HG02610 (cell line): ENCODE data around the gene HTT.

Source experiments
- ATAC-seq: cut with Tn5 transposase; IDR thresholded peaks from one replicate; pipeline ENCODE4 v1.9.1; 2021; ENCODE audit warnings: mild to moderate bottlenecking, moderate library complexity; ENCODE audit not compliant: unreplicated experiment

HTT gene

GRCh38 chr4:3074078-3074845, at the start of gene HTT, which contains the start of gene HTT-AS:
Gene HTT (plus strand): TSS chr4:3074681. CDS start chr4:3074826, 145 bp downstream.
Gene HTT-AS (minus strand): TSS chr4:3074538.
- peak; percentile 76 for ATAC-seq

- no peak for ATAC-seq
Measured at GRCh38 chr4:3025881-3026280, 48.6 kb upstream of the HTT start.

- no peak for ATAC-seq
Measured at GRCh38 chr4:3026540-3026939, 47.9 kb upstream of the HTT start.

GRCh38 chr4:3029464-3029863, 45.0 kb upstream of the HTT start:
- no peak for ATAC-seq

GRCh38 chr4:3030566-3031356, 43.7 kb upstream of the HTT start:
- ATAC-seq = no peak

- no peak for ATAC-seq
Measured at GRCh38 chr4:3031357-3032082, 43.0 kb upstream of the HTT start.

- ATAC-seq = no peak
Measured at GRCh38 chr4:3034231-3034630, 40.2 kb upstream of the HTT start.

GRCh38 chr4:3035249-3035648, 39.2 kb upstream of the HTT start:
- ATAC-seq = no peak

- ATAC-seq = no peak
Measured at GRCh38 chr4:3035674-3036073, 38.8 kb upstream of the HTT start.

- no peak for ATAC-seq
Measured at GRCh38 chr4:3036131-3036952, 38.1 kb upstream of the HTT start.

- ATAC-seq = no peak
Measured at GRCh38 chr4:3037957-3038461, 36.5 kb upstream of the HTT start.

GRCh38 chr4:3039706-3040366, 34.6 kb upstream of the HTT start:
- ATAC-seq = no peak

- no peak for ATAC-seq
Measured at GRCh38 chr4:3040452-3041191, 33.9 kb upstream of the HTT start.

- no peak for ATAC-seq
Measured at GRCh38 chr4:3041192-3042142, 33.0 kb upstream of the HTT start.

GRCh38 chr4:3042226-3042625, 32.3 kb upstream of the HTT start:
- no peak for ATAC-seq

- ATAC-seq = no peak
Measured at GRCh38 chr4:3043282-3044020, 31.0 kb upstream of the HTT start.
